ENCODE measurements around the gene CALY.
"Not testable (repeated sequence)": the region's sequence is repeated elsewhere in the genome, so short reads cannot be mapped to it uniquely, and the experiment has no call there.

Gene CALY

DNA sequence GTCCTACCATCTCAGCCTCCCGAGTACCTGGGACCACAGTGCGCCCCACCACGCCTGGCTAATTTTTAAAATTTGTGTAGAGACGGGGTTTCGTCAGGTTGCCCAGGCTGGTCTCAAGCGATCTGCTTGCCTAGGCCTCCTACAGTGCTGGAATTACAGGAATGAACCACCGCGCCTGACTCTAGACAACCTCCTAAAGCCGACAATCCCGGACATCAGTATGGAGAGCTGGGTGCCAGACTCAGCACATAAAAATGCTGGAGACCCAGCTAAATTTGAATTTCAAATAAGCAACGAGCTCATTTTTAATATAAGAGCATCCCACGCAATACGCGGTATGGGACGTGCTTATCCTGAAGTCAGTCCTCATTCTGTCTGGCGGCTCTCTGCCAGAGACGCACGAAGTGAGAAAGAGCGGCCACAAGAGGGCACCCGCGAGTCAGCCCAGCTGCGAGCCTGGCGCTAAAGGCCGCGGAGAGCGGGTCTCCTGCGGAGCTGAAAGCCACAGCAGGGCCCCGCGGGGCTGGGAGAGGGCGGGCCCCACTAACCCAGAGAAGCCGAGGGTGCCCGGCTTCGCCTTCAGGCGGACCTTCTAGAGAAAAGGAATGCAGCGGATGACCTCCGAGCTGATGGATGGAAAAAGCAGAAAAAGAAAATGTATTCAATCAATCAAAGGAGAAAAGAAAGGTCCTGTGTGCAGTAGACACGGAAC, 7.0 kb downstream of the CALY start:
- DNase-seq (ENCODE audit: low read depth in 2 of 2), result peak; percentile 86 to 89

GRCh38 chr10:133328358-133329343, 8.0 kb downstream of the CALY start:
- no peak for DNase-seq (ENCODE audit: low read depth in 2 of 2)

DNA sequence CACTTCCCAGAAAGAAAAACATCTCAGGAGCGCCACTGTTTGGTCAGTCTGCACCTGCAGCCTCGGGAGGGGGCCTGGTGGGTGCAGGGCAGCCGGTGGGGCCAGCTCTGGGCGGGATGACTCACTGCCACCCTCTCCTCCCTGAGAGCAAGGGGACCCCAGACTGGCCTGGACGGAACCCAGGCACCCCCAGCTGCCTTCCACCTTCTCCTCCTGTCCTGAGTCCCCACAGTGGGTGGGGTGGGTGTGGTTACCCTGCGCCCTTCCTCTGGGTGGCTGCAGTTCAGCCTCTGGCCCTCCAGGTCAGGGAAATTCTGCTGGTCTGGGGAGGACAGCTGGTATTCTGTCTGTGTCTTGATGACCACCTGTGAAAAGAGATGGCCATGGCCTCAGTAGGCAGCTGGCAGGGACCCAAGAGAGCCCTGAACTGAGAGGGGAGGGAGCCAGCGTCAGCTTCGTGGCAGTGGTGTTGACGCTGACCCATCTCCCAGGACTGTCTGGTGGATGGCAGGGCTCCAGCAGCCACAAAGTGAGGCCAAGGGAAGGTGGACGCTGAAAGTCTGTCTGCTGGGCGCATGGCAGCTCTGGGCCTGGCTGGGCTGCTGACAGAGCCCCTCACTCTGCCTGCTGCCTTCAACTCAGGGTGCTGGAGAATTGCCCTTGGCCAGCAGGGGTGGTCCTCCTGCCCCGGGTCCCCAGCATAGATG, 8.9 kb downstream of the CALY start:
- DNase-seq (ENCODE audit: low read depth in 2 of 2), result no peak

- DNase-seq (ENCODE audit: low read depth in 2 of 2), result no peak
These were observed 9.7 kb downstream of the CALY start for GRCh38 chr10:133326745-133327650.

DNA sequence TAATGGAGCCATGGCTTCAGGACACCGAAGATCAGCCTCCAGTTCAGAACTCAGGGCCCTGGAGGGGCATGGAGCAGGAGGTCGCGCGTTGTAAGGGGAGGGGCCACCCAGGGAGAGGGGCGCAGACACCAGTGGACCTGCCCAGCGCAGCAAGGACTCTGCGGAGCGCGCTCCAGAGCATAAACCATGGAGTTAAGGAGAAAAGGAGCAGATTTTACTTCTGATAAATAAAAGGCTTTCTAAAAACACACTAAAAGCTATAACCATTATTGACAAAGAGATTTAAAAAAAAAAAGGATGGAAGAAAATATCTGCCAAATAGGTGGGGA, 10.5 kb downstream of the CALY start:
- DNase-seq (ENCODE audit: low read depth in 2 of 2), result no peak

DNA sequence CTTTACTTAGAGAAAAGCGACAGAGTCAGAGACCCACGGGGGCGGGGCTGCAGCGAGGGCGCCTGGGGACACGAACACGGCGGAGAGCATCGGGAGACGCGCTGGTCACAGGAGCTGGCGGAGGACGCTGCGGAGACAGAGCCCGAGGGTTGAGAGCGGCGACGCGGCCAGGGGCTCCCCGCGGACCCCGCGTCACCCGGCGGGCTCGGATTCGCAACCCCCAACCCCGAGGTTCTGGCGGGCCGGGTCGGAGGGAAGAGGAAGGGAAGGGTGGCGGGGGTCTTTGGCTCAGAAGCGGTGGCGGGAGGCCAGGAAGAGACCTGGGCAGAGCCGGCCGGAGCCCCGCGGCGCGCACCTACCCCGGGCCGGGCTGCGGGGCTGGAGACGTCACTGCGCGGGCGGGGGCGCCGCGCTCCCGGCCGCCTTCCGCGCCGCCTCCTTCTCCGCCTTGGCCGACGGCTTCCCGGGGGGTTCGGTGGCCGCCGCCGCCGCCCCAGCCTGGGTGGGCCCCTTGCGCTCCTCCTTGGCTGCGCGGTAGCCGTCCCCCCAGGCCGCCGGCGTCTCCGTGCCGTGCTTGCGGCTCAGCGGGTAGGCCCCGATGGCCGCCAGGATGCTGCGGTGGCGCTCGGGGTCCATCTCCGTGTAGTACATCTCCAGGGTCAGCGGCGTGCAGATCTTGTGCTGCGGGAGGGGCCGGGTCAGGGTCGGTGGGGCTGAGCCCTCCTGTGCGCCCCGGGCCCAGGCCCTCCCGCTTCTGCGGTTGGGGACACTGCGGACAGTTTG, 11.1 kb downstream of the CALY start:
- no peak for DNase-seq (ENCODE audit: low read depth in 2 of 2)

DNA sequence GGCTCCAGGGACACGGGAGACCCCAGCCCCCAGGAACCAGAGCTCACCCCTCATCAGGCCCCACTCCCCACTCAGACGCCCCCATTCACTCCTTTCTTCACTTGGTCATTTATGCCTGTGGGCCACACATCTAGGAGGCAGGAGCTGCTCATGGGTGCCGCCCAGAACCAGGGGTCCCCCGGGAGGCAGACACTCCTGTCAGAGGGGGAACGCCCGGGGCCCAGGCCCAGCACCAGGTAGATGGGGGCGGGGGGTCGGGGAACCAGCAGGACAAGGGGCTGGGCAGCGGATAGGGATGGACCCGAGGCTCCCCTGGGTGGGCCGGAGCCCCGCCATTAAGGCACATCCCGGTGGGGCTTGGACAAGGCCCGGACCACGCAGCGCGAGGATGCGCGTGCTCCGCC, 11.8 kb downstream of the CALY start:
- no peak for DNase-seq (ENCODE audit: low read depth in 2 of 2)

DNA sequence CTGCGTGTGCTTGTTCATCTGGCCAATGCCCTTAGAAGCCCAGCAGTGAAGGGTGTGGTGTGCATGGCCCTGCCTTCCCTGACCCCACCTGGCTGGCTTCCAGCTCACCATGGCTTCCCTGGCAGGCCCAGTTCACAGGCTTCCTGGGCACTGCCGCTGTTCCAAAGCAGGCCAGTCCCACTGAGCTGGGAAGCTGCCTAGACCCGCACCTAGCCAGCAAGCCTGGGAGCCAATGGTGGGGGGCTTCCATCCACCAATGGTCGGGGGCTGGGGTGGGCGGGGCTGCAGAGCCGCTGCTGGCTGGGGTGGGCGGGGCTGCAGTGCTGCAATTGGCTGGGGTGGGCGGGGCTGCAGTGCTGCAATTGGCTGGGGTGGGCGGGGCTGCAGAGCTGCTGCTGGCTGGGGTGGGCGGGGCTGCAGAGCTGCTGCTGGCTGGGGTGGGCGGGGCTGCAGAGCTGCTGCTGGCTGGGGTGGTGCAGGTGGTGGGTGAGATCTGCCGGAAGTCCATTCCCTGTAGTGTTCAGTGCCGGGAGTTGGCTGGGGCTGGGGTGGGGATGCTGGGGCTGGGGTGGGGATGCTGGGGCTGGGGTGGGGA, 12.4 kb downstream of the CALY start:
- peak; percentile 52 to 65 for DNase-seq (ENCODE audit: low read depth in 2 of 2)

DNA sequence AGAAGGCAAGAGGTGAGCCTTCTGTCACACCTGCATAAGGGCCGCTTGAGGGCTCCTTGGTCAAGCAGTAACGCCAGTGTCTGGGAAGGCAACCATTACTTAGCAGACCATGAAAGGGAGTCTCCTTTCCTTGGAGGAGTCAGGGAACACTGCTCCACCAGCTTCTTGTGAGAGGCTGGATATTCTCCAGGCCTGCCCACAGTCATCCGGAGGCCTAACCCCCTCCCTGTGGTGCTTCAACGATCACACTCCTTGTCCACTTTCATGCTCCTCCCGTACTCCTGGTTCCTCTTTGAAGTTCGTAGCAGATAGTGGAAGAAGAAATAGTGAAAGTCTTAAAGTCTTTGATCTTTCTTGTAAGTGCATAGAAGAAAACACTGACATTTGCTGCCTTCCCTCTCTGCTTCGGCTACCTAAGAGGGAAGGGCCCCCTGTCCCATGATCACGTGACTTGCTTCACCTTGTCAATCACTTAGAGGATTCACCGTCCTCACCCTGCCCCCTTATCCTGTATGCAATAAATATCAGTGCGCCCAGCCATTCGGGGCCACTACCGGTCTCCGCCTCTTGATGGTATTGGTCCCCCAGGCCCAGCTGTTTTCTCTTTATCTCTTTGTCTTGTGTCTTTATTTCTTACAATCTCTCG, 14.5 kb downstream of the CALY start:
- DNase-seq (ENCODE audit: low read depth in 2 of 2), result not testable (repeated sequence)

GRCh38 chr10:133320852-133321422, 15.8 kb downstream of the CALY start:
- not testable (repeated sequence) for DNase-seq (ENCODE audit: low read depth in 2 of 2)

DNA sequence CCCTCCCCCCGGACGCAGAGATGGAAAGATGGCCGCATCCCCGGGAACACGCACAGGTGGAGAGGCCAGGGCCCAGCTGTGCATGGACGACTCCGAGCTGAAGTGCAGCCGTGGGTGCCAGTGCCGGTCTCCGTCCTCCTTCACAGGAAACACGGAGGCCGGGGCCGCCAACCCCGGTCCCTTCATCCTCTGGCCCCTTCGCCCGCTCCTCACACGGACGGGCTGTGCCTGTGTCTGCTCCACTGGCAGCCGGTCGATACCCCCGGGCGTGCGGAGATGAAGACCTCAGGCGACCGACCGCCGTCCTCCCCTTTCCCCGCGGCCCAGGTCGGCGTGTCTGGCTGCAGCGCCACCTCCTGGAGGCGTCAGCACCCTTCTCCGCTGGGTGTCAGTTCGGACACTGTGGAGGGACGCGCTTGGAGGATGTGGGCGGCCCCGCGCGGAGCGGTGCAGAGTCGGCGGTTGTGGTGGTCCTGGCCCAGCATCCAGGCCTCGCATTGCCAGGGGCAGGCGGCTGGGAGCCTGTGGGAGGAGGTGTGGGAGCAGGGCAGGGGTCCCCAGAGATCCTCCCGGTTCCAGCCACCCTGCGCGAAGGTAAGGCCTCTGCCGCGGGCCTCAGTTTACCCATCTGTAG, 18.1 kb downstream of the CALY start:
- peak; percentile 68 to 71 for DNase-seq (ENCODE audit: low read depth in 2 of 2)

GRCh38 chr10:133316732-133317131, 20.0 kb downstream of the CALY start:
- no peak for DNase-seq (ENCODE audit: low read depth in 2 of 2)

DNA sequence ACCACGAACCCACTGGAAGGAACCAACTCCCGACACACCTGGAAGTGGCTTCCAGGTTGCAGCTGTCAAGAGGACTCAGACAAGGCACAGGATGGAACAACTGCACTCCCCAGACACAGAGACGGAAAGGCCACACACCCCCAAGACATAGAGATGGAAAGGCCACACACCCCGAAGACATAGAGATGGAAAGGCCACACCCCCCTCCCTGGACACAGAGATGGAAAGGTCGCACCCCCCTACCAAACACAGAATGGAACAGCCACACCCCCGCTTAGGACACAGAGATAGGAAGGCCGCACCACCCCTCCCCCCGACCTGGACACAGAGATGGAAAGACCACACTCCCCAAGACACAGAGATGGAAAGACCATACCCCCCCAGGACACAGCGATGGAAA, 20.4 kb downstream of the CALY start:
- DNase-seq (ENCODE audit: low read depth in 2 of 2), result no peak

DNA sequence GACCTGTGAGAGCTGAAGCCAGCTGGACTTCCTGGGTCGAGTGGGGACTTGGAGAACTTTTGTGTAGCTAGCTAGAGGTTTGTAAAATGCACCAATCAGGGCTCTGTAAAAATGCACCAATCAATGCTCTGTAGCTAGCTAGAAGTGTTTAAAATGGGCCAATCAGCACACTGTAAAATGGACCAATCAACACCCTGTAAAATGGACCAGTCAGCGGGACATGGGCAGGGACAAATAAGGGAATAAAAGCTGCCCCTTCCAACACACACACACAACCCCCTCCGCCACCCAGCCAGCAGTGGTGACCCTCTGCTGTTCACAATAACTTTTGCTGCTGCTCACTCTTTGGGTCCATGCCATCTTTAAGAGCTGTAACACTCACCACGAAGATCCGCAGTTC, 20.8 kb downstream of the CALY start:
- DNase-seq (ENCODE audit: low read depth in 2 of 2), result no peak

DNA sequence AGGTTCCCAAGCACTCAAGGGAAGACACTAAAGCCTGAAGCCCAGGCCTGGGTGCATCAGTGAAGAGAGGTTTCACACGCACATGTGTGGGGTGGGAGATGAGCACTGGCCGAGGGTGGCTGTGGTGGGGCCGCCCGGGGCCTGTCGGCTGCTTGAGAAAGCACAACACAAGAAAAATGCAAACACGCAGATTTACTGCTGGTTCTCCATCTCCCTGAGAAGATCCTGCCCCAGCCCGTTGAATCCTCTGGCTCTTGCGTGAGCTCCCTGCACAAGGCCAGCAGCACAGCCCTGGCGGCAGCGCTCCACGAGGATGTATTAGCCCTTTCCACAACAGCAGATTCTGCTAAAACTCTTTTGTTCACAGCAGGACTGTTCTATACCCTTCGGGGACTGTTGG, 21.8 kb downstream of the CALY start:
- DNase-seq (ENCODE audit: low read depth in 2 of 2), result no peak

DNA sequence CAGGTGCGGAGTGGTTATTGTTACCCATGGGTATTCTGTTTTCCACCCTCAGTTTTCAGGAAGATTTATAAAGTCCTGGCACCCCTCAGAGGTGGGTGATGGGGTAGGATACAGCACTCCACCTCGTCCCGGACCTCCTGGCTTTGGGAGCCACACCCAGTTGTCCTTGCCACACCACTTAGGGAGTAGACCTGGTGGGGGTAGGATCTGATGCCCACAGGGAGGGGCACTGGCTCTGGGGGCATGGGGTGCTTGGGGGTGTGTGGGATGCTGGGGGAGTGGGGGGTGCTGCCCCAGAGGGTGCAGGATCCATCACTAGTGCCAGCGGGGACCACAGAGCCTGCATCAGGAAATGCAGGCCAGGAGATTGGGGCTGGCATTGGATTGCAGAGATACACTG, 23.5 kb downstream of the CALY start:
- DNase-seq (ENCODE audit: low read depth in 2 of 2), result no peak

DNA sequence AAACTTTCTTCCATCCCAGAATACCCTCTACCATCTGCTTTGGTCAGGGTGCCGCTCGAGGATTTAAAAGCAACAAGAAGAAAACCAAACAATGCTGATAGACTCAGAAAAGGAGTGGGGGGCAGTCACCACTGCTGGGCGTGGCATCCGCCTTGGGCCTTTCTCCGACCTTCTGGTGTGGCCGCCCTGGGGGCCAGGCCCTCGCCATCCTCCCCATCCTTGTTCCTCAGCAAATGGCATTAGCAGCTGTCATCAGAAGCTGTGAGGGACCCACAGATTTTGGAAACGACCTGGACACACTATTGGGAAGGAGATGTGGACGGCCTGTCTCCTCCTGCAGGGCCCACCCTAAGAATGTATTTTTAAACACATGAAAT, 23.9 kb downstream of the CALY start:
- DNase-seq (ENCODE audit: low read depth in 2 of 2), result no peak

DNA sequence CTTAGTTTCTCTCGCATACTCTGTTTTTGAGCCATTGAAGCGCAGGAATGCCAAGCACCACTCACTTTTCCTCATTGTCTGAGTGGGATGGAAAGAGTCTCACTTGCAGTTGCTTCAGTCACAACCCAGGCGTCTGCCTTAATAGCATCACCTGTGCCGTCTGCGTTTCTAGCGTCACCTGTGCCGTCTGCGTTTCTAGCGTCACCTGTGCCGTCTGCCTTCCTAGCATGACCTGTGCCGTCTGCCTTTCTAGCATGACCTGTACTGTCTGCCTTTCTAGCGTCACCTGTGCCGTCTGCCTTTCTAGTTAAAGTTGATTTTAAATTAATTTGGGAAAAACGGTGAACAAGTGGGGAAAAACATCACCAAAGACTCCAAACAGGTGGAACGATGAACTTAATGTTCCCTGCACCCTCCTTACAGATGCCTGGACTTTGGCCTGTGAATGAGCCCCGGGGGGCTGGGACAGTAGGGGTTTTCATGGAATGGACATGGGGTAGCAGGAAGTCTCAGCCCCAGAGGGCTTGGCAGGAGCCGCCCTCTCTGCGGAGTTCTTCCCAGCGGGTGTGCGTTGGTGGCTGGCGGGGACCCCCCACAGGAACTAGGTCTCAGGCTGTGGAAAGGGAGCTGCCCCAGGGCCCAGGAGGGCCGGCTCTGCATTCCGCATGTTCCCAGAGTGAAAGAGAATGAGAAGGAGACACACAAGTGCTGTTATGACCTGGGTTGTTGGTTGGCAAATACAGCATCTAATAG, 24.5 kb downstream of the CALY start:
- DNase-seq (ENCODE audit: low read depth in 2 of 2), result no peak

All from stimulated activated CD4-positive, alpha-beta T cell treated with anti-CD3 and anti-CD28 coated beads, Interleukin-4, amount 100 ng/mL, for 48 hours (primary cell).